ENCODE measurements around the gene MPIG6B. TPM values are rescaled to one million over a fixed set of nuclear protein-coding genes. Genes with fewer than 3 reads are reported as not detected.

Gene MPIG6B
- total RNA-seq, 2 experiments from 2014 or later: not detected

DNA sequence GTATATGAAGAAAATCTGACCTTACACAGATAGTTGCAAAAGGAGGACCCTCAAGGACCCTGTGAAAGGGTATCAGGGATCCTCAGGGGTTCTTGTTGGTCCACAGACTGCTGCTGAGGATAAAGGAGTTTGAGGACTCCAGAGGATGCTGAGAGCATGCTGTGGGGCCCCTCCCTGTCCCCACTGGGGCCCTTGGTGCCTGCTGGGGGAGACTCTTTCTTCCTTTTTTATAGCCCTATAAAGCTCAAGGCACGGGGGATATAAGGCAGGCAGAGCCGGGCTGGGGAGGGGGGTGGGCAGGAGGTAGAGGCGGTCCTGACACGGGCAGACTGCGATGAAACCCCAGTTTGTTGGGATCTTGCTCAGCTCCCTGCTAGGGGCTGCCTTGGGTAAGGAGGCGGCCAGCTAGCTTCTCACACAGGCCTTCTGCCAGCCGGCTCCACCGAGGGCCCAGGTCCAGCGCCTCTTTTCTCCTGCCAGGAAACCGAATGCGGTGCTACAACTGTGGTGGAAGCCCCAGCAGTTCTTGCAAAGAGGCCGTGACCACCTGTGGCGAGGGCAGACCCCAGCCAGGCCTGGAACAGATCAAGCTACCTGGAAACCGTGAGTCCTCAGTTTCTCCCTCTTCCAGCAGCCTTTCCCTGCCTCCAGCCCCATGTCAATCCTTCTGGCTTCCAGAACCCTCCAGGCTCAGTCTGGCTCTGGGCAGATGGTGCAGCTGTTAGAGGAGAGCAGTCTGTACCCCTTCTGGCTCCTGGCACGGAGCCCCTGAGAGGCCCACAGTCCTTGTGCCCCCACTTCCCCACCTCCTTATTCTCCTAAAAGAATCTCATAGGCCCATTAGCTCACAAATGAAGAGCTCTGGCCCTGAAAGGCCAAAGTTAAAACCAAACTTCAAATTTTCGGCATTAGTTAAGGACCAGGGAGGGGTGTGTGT lies 7.9 kb upstream of the MPIG6B start, which contains the start of gene LY6G6D:
Gene LY6G6D, plus strand, starts transcription at position 327 of the 937 bp plus-strand sequence. Its CDS starts 8 bp downstream, at position 335.
- intact Hi-C loops (cut with micrococcal nuclease; ENCODE audit: unreplicated experiment): no loop called here

DNA sequence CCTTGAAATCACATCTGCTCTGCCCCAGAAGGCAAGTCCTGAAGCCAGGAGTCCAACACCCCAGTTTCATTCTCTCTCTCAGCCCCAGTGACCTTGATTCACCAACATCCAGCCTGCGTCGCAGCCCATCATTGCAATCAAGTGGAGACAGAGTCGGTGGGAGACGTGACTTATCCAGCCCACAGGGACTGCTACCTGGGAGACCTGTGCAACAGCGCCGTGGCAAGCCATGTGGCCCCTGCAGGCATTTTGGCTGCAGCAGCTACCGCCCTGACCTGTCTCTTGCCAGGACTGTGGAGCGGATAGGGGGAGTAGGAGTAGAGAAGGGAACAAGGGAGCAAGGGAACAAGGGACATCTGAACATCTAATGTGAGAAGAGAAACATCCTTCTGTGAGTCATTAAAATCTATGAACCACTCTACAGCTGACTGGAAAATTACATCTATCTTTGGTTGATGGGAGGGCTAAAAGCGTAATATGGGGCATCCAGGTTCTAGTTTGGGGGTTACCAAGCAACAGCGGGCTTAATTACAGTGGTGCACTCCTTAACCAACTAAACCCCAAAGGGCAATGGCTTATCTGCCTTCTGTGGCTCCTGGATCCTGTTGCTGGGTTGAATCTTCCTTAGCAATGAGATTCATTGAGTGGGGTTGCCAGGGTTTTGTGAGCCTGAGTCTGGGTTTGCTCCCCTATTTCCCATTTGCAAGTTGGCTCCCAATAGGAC lies 5.5 kb upstream of the MPIG6B start:
- Histone ChIP-seq H3K4me3 (ENCODE audit: low read depth, low read length, poor library complexity, severe bottlenecking) (no peak overlapping the region), H3K27ac (ENCODE audit: low read depth, low read length, poor library complexity, severe bottlenecking) (no peak overlapping the region), H3K4me2 (ENCODE audit: low read length) (no peak overlapping the region), H3K4me1 (ENCODE audit: insufficient read depth, low read length, poor library complexity, severe bottlenecking) (no peaks in the 10 kb centered on the region), H2AFZ (ENCODE audit: low read length) (no peak overlapping the region), H3K9me2 (ENCODE audit: insufficient read depth, low read length) (no peaks in the 10 kb centered on the region), H4K20me1 (ENCODE audit: insufficient read depth, low read length) (no peaks in the 10 kb centered on the region), H3K9me3 (ENCODE audit: low read length) (no peaks in the 10 kb centered on the region), H3K79me2 (ENCODE audit: insufficient read depth, low read depth, low read length) (no peaks in the 10 kb centered on the region), H3K36me3 (ENCODE audit: insufficient read depth, low read length) (no peaks in the 10 kb centered on the region)
- ChIA-PET POLR2A (no interaction called here), CTCF (ENCODE audit: unreplicated experiment) (no interaction called here)
- no peak for TF ChIP-seq EZH2phosphoT487 (IDR thresholded peaks at IDR 0.05; ENCODE audit: borderline replicate concordance, low read depth, low read length)
- TF ChIP-seq CTCF (conservative IDR thresholded peaks at IDR 0.05; ENCODE audit: low read length): no peak
- DNase-seq (ENCODE audit: low spot score): no peak
- no TSS peak for BruUV-seq (replicated peaks)
- intact Hi-C loops (cut with micrococcal nuclease; ENCODE audit: unreplicated experiment): no loop called here

More for the DNA sequence above, 7.9 kb upstream of the MPIG6B start, which contains the start of gene LY6G6D:
- DNase-seq (ENCODE audit: low spot score): no peak
- Histone ChIP-seq H4K20me1 (ENCODE audit: insufficient read depth, low read length) (no peaks in the 10 kb centered on the region), H3K36me3 (ENCODE audit: insufficient read depth, low read length) (no peaks in the 10 kb centered on the region), H3K9me3 (ENCODE audit: low read length) (no peaks in the 10 kb centered on the region), H3K4me3 (ENCODE audit: low read depth, low read length, poor library complexity, severe bottlenecking) (no peak within 1 kb of the TSS), H3K9me2 (ENCODE audit: insufficient read depth, low read length) (no peaks in the 10 kb centered on the region), H3K79me2 (ENCODE audit: insufficient read depth, low read depth, low read length) (no peaks in the 10 kb centered on the region), H3K27ac (ENCODE audit: low read depth, low read length, poor library complexity, severe bottlenecking) (no peak within 1 kb of the TSS), H2AFZ (ENCODE audit: low read length) (no peak within 1 kb of the TSS), H3K4me2 (ENCODE audit: low read length) (no peak within 1 kb of the TSS), H3K4me1 (ENCODE audit: insufficient read depth, low read length, poor library complexity, severe bottlenecking) (peaks cover 9% of the 10 kb centered on the region)
- ChIA-PET CTCF (ENCODE audit: unreplicated experiment) (no interaction called here), POLR2A (interaction anchor here (1.0 to 1.7 kb wide), 2 partner anchors 10 to 25 kb away, joined by 3 to 7 read pairs; no protein-coding TSS in a partner anchor)
- TF ChIP-seq CTCF (conservative IDR thresholded peaks at IDR 0.05; ENCODE audit: low read length) (no peak), EZH2phosphoT487 (IDR thresholded peaks at IDR 0.05; ENCODE audit: borderline replicate concordance, low read depth, low read length) (no peak)
- no TSS peak for BruUV-seq (replicated peaks)
